Activated naive CD4-positive, alpha-beta T cell treated with anti-CD3 and anti-CD28 coated beads for 36 hours (primary cell): ENCODE measurements around the gene DNAJB2. TPM values are rescaled to one million over a fixed set of nuclear protein-coding genes. Genes with fewer than 3 reads are reported as not detected.

Experiments
- CTCF ChIA-PET: fragments of 350-600 bp; sonication (Branson Sonifier 250); formaldehyde crosslinking; loops from one replicate; lab custom pipeline; 2021; ENCODE audit warnings: antibody characterized with exemption; lab: Charles Lee
- DNase-seq: peaks from one replicate; pipeline ENCODE4 v3.0.0-alpha.2; 2020
- H3K27ac Mint-ChIP-seq: one replicate; pipeline ENCODE4 v1.8.0; 2021; ENCODE audit warnings: mild to moderate bottlenecking, mixed read lengths
- H3K27me3 Mint-ChIP-seq: one replicate; pipeline ENCODE4 v1.8.0; 2021; ENCODE audit warnings: low read depth, mixed read lengths
- H3K36me3 Mint-ChIP-seq: one replicate; pipeline ENCODE4 v1.8.0; 2021; ENCODE audit warnings: low read depth, mixed read lengths
- H3K4me1 Mint-ChIP-seq: one replicate; pipeline ENCODE4 v1.8.0; 2021; ENCODE audit warnings: low read depth, mixed read lengths
- H3K4me3 Mint-ChIP-seq: one replicate; pipeline ENCODE4 v1.8.0; 2021; ENCODE audit warnings: mild to moderate bottlenecking, moderate library complexity, mixed read lengths
- H3K9me3 Mint-ChIP-seq: one replicate; pipeline ENCODE4 v1.8.0; 2021; ENCODE audit warnings: mixed read lengths
- intact Hi-C: fragments of 100-400 bp; cut with micrococcal nuclease; formaldehyde crosslinking; loops from one replicate; pipeline ENCODE4 v1.15.1; 2023
- total RNA-seq, 2 experiments: library from RNA; stranded (reverse); gene quantifications; one replicate each; pipeline ENCODE4 v1.2.3, GENCODE V29; 2021

Gene DNAJB2
- total RNA-seq, 2 experiments from 2014 or later, result 24.6 to 24.9 TPM

DNA sequence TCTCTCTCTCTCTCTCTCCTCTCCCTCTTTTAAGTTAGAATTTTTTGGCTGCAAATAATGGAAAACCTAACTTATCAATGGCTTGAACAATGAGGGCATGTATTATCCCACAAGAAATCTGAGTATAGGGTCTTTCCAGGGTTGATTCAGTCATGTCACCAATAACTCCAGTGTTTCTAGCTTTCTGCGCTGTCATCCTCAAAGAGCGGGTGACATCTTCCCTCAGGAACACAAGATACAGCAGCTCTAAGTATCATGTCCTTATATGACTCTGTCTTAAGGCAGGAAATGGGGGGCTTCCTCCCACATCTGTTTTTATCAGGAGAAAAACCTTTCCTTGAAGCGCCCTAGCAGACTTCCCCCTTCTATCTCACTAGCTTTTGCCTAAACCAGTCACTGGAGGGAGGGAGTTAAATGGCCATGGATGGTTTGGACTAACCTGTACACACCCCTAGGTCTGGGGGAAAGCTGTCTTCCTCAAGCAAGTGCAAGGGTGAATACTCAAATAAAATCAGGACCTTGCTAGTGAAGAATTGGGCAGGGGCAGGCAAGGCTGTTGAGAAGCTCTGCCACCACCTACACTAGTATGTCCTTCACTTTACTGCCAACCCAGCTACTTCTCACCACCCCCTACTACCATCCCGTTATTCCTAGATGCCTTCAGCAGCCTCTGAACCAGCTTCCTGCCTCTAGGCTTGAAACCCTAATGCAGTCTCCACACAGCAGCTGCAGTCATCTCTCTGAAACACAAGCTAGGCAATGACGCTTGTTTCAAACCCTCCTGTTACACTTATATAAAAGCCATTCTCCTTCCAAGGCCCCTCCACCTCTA lies 17.9 kb upstream of the DNAJB2 start:
- Mint-ChIP-seq H3K27ac (no peak overlapping the region), H3K9me3 (no peaks in the 10 kb centered on the region), H3K27me3 (no peaks in the 10 kb centered on the region), H3K36me3 (no peaks in the 10 kb centered on the region), H3K4me1 (no peaks in the 10 kb centered on the region), H3K4me3 (no peak overlapping the region)
- no peak for DNase-seq
- CTCF ChIA-PET, result interaction anchor here (0.7 to 2.5 kb wide), 8 partner anchors 9 to 384 kb away, joined by 3 to 14 read pairs (median 5); partner anchors contain the start of gene DNAJB2
- intact Hi-C loops, result no loop called here

DNA sequence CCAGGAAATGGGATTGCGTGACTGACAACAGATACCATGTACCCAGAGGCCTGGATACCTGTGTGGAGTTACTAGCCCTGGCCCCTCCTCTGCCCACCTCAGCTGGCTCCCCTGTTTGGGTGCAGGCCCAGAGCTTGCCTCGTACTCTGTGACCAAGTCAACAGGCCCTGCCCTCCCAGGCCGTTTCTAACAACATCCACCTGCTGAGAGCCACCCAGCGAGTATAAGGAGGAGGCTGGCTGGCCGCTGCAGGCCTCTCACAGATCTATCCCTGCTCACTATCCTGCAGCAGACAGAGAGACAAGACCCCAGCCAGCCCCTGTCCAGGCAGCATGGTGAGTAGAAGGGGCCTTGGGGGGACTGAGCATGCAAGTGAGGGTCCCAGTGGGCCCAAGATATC lies 12.9 kb upstream of the DNAJB2 start:
- Mint-ChIP-seq H3K4me1 (no peaks in the 10 kb centered on the region), H3K27ac (no peak overlapping the region), H3K9me3 (no peaks in the 10 kb centered on the region), H3K36me3 (no peaks in the 10 kb centered on the region), H3K4me3 (no peak overlapping the region), H3K27me3 (no peaks in the 10 kb centered on the region)
- CTCF ChIA-PET, result interaction anchor here (0.5 to 2.1 kb wide), 4 partner anchors 11 to 101 kb away, joined by 3 to 16 read pairs (median 6); no protein-coding TSS in a partner anchor
- intact Hi-C loops, result no loop called here
- DNase-seq, result no peak

DNA sequence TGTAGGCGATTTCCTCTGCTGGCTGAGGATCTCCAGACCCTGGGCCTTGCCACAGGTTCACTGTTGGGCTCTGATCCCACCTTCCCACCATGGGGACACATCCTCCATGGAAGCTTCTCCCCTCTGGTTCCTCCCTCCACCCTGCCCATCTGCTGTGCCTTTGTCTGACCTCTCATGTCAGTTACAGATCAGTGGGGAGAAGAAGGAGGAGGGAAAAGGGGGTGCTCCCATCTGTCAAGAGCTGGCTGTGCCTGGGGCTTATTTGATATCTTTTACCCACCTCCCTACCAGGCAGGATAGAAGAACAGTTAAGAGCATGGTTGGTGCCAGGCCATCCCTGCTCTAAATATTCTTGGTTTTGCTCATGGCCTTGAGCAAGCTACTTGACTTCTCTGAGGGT lies 12.3 kb upstream of the DNAJB2 start:
- Mint-ChIP-seq H3K4me3 (no peak overlapping the region), H3K27me3 (no peaks in the 10 kb centered on the region), H3K4me1 (no peaks in the 10 kb centered on the region), H3K27ac (no peak overlapping the region), H3K9me3 (no peaks in the 10 kb centered on the region), H3K36me3 (no peaks in the 10 kb centered on the region)
- intact Hi-C loops, result no loop called here
- no peak for DNase-seq
- CTCF ChIA-PET, result interaction anchor here (1.7 to 2.1 kb wide), 2 partner anchors 11 to 29 kb away, joined by 6 to 16 read pairs; no protein-coding TSS in a partner anchor

DNA sequence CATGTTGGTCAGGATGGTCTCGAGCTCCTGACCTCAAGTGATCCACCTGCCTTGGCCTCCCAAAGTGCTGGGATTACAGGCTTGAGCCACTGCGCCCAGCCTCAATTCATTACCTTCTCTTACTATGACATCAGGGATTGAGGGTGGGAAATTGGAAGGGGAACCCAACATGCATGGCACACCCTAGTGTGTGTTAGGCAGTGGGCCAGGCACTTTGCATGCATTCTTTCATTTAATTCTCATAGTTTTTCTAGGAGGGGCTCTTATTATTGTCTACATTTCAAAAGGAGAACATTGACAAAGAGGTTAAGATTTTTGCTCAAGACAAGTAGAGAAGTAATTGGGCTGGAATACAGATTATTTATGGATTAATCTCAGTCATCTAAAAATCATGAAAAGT lies 10.9 kb upstream of the DNAJB2 start:
- intact Hi-C loops, result no loop called here
- CTCF ChIA-PET, result interaction anchor here (1.7 kb wide), 1 partner anchor 27 kb away, joined by 6 read pairs; no protein-coding TSS in a partner anchor
- H3K27me3 Mint-ChIP-seq, result no peaks in the 10 kb centered on the region
- H3K4me3 Mint-ChIP-seq, result no peak overlapping the region
- H3K9me3 Mint-ChIP-seq, result no peaks in the 10 kb centered on the region
- no peaks in the 10 kb centered on the region for H3K36me3 Mint-ChIP-seq
- H3K4me1 Mint-ChIP-seq, result no peaks in the 10 kb centered on the region
- H3K27ac Mint-ChIP-seq, result no peak overlapping the region
- no peak for DNase-seq

DNA sequence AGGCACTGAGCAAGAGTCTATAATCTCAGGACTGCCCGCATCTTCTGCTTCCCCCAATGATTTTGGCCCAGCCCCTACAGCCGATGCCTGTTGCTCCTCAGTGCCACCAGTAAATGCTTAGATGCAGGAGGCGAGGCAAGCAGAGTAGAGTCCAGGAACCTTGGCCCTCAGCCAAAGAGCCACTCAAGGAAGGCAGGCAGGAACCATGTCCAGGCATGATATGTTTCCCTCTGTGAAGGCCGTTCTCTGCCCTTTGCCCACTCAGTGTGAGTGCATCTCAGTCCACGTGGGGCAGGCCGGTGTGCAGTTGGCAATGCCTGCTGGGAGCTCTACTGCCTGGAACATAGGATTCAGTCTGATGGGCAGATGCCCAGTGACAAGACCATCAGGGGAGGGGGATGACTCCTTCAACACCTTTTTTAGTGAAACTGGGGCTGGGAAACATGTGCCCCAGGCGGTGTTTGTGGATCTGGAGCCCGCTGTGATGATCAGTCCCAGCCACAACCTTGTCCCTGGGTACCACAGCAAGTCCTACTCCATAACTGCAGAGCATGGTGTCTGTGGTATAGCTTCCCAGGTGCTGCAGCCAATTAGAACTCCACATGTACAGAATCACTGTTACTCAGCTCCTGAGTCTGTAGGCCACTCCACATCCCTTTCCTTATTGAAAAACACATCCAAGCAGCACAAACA lies 9.7 kb upstream of the DNAJB2 start:
- H3K27me3 Mint-ChIP-seq, result no peaks in the 10 kb centered on the region
- CTCF ChIA-PET, result interaction anchor here (1.4 to 1.9 kb wide), 3 partner anchors 8 to 26 kb away, joined by 3 to 6 read pairs (median 6); no protein-coding TSS in a partner anchor
- no peaks in the 10 kb centered on the region for H3K4me1 Mint-ChIP-seq
- H3K27ac Mint-ChIP-seq, result no peak overlapping the region
- no peaks in the 10 kb centered on the region for H3K9me3 Mint-ChIP-seq
- DNase-seq, result no peak
- no peaks in the 10 kb centered on the region for H3K36me3 Mint-ChIP-seq
- no peak overlapping the region for H3K4me3 Mint-ChIP-seq
- intact Hi-C loops, result loop anchor here (10.0 kb wide), 1 partner anchor 1045 kb away; no protein-coding TSS in a partner anchor

DNA sequence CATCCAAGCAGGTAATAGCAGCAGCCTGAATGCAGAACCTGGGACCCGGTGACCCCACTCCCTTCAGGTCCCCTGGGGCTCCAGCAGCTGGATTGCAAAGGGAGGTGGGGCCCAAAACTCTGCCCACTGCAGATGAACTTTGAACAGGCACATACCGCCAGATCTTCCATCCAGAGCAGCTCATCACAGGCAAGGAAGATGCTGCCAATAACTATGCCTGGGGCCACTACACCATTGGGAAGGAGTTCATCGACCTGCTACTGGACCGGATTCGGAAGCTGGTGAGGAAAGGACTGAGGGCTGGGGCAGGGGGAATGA lies 9.2 kb upstream of the DNAJB2 start:
- no peak for DNase-seq
- H3K27me3 Mint-ChIP-seq, result no peaks in the 10 kb centered on the region
- intact Hi-C loops, result loop anchor here (10.0 kb wide), 1 partner anchor 1045 kb away; no protein-coding TSS in a partner anchor
- H3K36me3 Mint-ChIP-seq, result no peaks in the 10 kb centered on the region
- no peaks in the 10 kb centered on the region for H3K4me1 Mint-ChIP-seq
- H3K4me3 Mint-ChIP-seq, result no peak overlapping the region
- CTCF ChIA-PET, result interaction anchor here (1.4 to 1.9 kb wide), 3 partner anchors 9 to 25 kb away, joined by 3 to 6 read pairs (median 6); no protein-coding TSS in a partner anchor
- H3K9me3 Mint-ChIP-seq, result no peaks in the 10 kb centered on the region
- no peak overlapping the region for H3K27ac Mint-ChIP-seq

DNA sequence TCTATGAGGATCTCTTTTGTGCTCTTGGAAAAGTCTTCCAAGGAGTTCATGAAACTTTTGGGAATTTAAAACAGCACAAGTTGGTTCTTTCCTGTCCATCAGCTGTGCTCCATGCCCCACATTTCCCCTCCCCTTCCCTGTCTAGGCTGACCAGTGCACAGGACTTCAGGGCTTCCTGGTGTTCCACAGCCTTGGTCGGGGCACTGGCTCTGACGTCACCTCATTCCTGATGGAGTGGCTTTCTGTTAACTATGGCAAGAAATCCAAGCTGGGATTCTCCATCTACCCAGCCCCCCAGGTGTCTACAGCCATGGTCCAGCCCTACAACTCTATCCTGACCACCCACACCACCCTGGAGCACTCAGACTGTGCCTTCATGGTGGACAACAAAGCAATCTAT lies 8.1 kb upstream of the DNAJB2 start:
- no peaks in the 10 kb centered on the region for H3K4me1 Mint-ChIP-seq
- intact Hi-C loops, result loop anchor here (10.0 kb wide), 1 partner anchor 1046 kb away; no protein-coding TSS in a partner anchor
- no peak overlapping the region for H3K4me3 Mint-ChIP-seq
- H3K27me3 Mint-ChIP-seq, result no peaks in the 10 kb centered on the region
- H3K36me3 Mint-ChIP-seq, result no peaks in the 10 kb centered on the region
- DNase-seq, result no peak
- no peak overlapping the region for H3K27ac Mint-ChIP-seq
- no peaks in the 10 kb centered on the region for H3K9me3 Mint-ChIP-seq
- CTCF ChIA-PET, result interaction anchor here (1.0 to 1.9 kb wide), 2 partner anchors 10 to 28 kb away, joined by 6 read pairs; no protein-coding TSS in a partner anchor

DNA sequence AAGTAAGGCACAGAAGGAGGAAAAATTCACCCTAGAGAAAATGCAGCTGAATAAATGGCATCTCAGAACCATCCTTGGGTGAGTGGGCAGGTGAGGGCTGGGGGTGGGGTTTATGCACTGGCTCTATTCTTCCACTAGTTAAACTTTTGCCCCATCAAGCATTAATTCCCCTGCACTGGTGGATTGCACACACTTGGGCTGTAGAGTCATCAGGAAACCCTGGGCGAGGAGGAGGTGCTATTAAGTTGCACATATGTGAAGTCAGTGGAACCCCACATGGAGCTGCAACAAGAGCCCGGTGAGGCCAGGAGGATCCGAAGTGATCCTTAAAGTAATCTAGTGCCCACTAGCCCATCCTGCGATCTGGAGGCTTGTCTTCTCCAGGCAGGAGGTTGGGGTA lies 6.8 kb upstream of the DNAJB2 start:
- H3K36me3 Mint-ChIP-seq, result no peaks in the 10 kb centered on the region
- no peaks in the 10 kb centered on the region for H3K27me3 Mint-ChIP-seq
- H3K4me3 Mint-ChIP-seq, result no peak overlapping the region
- no peak for DNase-seq
- H3K9me3 Mint-ChIP-seq, result no peaks in the 10 kb centered on the region
- H3K27ac Mint-ChIP-seq, result no peak overlapping the region
- CTCF ChIA-PET, result no interaction called here
- H3K4me1 Mint-ChIP-seq, result peaks cover 1% of the 10 kb centered on the region
- intact Hi-C loops, result loop anchor here (10.0 kb wide), 1 partner anchor 1048 kb away; no protein-coding TSS in a partner anchor

DNA sequence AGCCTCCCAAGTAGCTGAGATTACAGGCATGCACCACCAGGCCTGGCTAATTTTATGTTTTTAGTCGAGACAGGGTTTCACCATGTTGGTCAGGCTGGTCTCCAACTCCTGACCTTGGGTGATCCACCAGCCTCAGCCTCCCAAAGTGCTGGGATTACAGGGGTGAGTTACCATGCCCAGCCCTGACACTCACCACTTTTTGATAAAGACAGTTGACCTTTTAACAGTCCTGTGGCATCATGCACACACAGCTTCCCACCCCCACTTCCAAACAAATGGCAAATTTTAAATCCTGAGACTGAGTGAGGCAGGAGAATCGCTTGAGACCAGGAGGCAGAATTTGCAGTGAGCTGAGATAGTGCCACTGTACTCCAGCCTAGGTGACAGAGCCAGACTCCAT lies 6.2 kb upstream of the DNAJB2 start:
- no peaks in the 10 kb centered on the region for H3K36me3 Mint-ChIP-seq
- DNase-seq, result no peak
- intact Hi-C loops, result loop anchor here (10.0 kb wide), 1 partner anchor 1048 kb away; no protein-coding TSS in a partner anchor
- H3K27me3 Mint-ChIP-seq, result no peaks in the 10 kb centered on the region
- H3K4me1 Mint-ChIP-seq, result peaks cover 7% of the 10 kb centered on the region
- no peaks in the 10 kb centered on the region for H3K9me3 Mint-ChIP-seq
- H3K4me3 Mint-ChIP-seq, result no peak overlapping the region
- CTCF ChIA-PET, result interaction anchor here (0.6 to 2.1 kb wide), 2 partner anchors 22 to 78 kb away, joined by 3 to 14 read pairs; no protein-coding TSS in a partner anchor
- no peak overlapping the region for H3K27ac Mint-ChIP-seq

DNA sequence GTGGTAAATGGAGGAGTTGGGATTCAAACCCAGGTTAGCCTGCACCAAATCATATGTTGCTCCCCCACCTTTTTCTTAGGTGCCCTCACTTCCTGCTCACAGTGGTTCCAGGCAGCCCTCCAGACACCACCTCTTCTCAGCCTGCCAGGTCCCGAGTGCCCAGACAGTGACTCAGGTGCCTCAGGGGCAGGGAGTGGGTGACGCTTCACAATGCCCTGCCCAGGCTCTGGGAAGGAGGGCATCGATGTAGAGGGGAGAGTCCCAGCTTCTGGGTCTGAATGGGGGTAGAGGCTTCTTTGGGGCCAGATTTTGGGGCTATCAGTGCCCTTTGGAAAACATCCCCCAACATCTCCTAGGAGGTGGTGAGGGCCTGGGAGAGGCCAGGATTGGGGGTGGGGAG lies 5.2 kb upstream of the DNAJB2 start:
- H3K9me3 Mint-ChIP-seq, result no peaks in the 10 kb centered on the region
- CTCF ChIA-PET, result interaction anchor here (0.9 to 2.1 kb wide), 3 partner anchors 16 to 24 kb away, joined by 4 to 14 read pairs (median 5); no protein-coding TSS in a partner anchor
- H3K27me3 Mint-ChIP-seq, result no peaks in the 10 kb centered on the region
- no peak for DNase-seq
- H3K4me1 Mint-ChIP-seq, result peaks cover 17% of the 10 kb centered on the region
- no peaks in the 10 kb centered on the region for H3K36me3 Mint-ChIP-seq
- H3K27ac Mint-ChIP-seq, result no peak overlapping the region
- intact Hi-C loops, result loop anchor here (10.0 kb wide), 1 partner anchor 1049 kb away; no protein-coding TSS in a partner anchor
- no peak overlapping the region for H3K4me3 Mint-ChIP-seq

DNA sequence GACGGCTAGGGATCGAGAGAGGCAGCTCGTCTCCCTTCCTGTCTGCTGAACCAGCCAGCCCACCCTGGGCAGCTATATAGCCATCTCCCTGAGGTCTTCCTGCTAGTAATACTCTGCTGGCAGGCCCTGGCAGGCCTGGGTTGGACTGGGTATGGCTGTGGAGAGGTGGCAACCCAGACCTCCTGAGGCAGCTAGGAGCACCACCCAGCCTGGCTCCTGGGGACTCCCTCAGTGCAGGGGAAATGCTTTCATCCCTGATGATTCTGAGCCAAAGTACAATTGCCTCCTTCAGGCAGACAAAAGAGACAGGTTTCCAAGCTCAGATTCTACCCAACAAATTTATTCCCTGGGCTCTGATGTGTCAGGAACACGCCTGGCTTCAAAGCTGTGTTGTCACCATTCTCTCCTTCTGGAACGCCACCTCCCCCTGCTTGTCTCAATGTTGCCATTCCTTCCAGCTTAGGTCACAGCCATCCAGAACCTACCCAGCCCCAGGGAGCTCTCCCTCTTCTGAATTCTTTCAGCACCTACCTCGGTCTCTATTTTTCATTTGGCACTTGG lies 4.7 kb upstream of the DNAJB2 start:
- DNase-seq, result no peak
- H3K9me3 Mint-ChIP-seq, result no peaks in the 10 kb centered on the region
- no peak overlapping the region for H3K27ac Mint-ChIP-seq
- H3K4me1 Mint-ChIP-seq, result peaks cover 17% of the 10 kb centered on the region
- intact Hi-C loops, result loop anchor here (10.0 kb wide), 1 partner anchor 1050 kb away; no protein-coding TSS in a partner anchor
- H3K27me3 Mint-ChIP-seq, result no peaks in the 10 kb centered on the region
- no peaks in the 10 kb centered on the region for H3K36me3 Mint-ChIP-seq
- no peak overlapping the region for H3K4me3 Mint-ChIP-seq
- CTCF ChIA-PET, result interaction anchor here (0.9 to 2.1 kb wide), 4 partner anchors 16 to 24 kb away, joined by 4 to 14 read pairs (median 4); no protein-coding TSS in a partner anchor
